CD8-positive, alpha-beta memory T cell (primary cell): ENCODE data around the gene TAS2R5. TPM values are rescaled to one million over a fixed set of nuclear protein-coding genes. Genes with fewer than 3 reads are reported as not detected.
"Not testable (repeated sequence)": the region's sequence is repeated elsewhere in the genome, so short reads cannot be mapped to it uniquely, and the experiment has no call there.

Experiments used
- CTCF ChIA-PET: fragments of 350-600 bp; sonication (Branson Sonifier 250); formaldehyde crosslinking; loops from one replicate; lab custom pipeline; 2021; ENCODE audit warnings: antibody characterized with exemption; lab: Charles Lee
- POLR2A ChIA-PET: fragments of 350-600 bp; sonication (Branson Sonifier 250); formaldehyde crosslinking; loops from one replicate; lab custom pipeline; 2021; ENCODE audit warnings: antibody characterized with exemption; lab: Charles Lee
- DNase-seq, 5 donors: peaks; one replicate each; pipeline versions ENCODE4 v3.0.0 to v3.0.0-alpha.2; 2020 to 2022; ENCODE audit warnings: mixed read lengths in 1 of 5
- H3K27ac ChIP-seq: one replicate; pipeline ENCODE4 v1.7.0; 2013; ENCODE audit warnings: low read depth, mild to moderate bottlenecking, low read length, moderate library complexity
- H3K27me3 ChIP-seq: 2 replicates; pipeline ENCODE4 v1.7.0; 2013; ENCODE audit warnings: low read length, mild to moderate bottlenecking; ENCODE audit not compliant: insufficient read depth, poor library complexity, severe bottlenecking
- H3K36me3 ChIP-seq: 2 replicates; pipeline ENCODE4 v1.7.0; 2013; ENCODE audit warnings: mild to moderate bottlenecking, low read length, moderate library complexity; ENCODE audit not compliant: insufficient read depth
- H3K4me1 ChIP-seq: 2 replicates; pipeline ENCODE4 v1.7.0; 2013; ENCODE audit warnings: mild to moderate bottlenecking, low read length, moderate library complexity; ENCODE audit not compliant: insufficient read depth
- H3K4me3 ChIP-seq: 2 replicates; pipeline ENCODE4 v1.7.0; 2013; ENCODE audit warnings: mild to moderate bottlenecking, low read length
- H3K9me3 ChIP-seq: 2 replicates; pipeline ENCODE4 v1.7.0; 2013; ENCODE audit warnings: mild to moderate bottlenecking, low read length
- H3K27ac Mint-ChIP-seq, 8 donors: one replicate each; pipeline ENCODE4 v1.8.0; 2020 to 2021; ENCODE audit warnings: mixed read lengths in 8 of 8, mild to moderate bottlenecking in 6 of 8, inconsistent platforms in 3 of 8, moderate library complexity in 3 of 8
- H3K27me3 Mint-ChIP-seq, 2 donors: one replicate each; pipeline ENCODE4 v1.8.0; 2020 to 2021; ENCODE audit warnings: mixed read lengths in 2 of 2, mild to moderate bottlenecking in 1 of 2, moderate library complexity in 1 of 2
- H3K36me3 Mint-ChIP-seq, 3 donors: one replicate each; pipeline ENCODE4 v1.8.0; 2020 to 2021; ENCODE audit warnings: mixed read lengths in 3 of 3, inconsistent platforms in 1 of 3, mild to moderate bottlenecking in 1 of 3
- H3K4me1 Mint-ChIP-seq, 3 donors: one replicate each; pipeline ENCODE4 v1.8.0; 2020 to 2021; ENCODE audit warnings: mixed read lengths in 3 of 3, inconsistent platforms in 1 of 3, mild to moderate bottlenecking in 1 of 3
- H3K4me3 Mint-ChIP-seq, 7 donors: one replicate each; pipeline ENCODE4 v1.8.0; 2020 to 2021; ENCODE audit warnings: mixed read lengths in 7 of 7, mild to moderate bottlenecking in 6 of 7, moderate library complexity in 4 of 7, inconsistent platforms in 2 of 7
- H3K9me3 Mint-ChIP-seq, 5 donors: one replicate each; pipeline ENCODE4 v1.8.0; 2020 to 2022; ENCODE audit warnings: mixed read lengths in 5 of 5, mild to moderate bottlenecking in 3 of 5, moderate library complexity in 2 of 5, inconsistent platforms in 1 of 5
- polyA plus RNA-seq: library from polyadenylated mRNA; unstranded; fragments of 300-500 nt; fragmentation: Illumina TruSeq; gene quantifications from one replicate; pipeline ENCODE4 v1.2.3, GENCODE V29; 2021
- total RNA-seq, 2 experiments: library from RNA; stranded (reverse); gene quantifications; one replicate each; pipeline ENCODE4 v1.2.3, GENCODE V29; 2021

TAS2R5 gene
- total and polyA plus RNA-seq, 3 experiments from 2014 or later: 0.88 to 1.3 TPM; not detected in 1

DNA sequence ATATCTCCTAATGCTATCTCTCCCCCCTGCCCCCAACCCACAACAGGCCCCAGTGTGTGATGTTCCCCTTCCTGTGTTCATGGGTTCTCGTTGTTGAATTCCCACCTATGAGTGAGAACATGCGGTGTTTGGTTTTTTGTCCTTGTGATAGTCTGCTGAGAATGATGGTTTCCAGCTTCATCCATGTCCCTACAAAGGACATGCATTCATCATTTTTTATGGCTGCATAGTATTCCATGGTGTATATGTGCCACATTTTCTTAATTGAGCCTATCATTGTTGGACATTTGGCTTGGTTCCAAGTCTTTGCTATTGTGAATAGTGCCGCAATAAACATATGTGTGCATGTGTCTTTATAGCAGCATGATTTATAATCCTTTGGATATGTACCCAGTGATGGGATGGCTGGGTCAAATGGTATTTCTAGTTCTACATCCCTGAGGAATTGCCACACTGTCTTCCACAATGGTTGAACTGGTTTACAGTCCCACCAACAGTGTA is 19.9 kb upstream of the TAS2R5 start:
- H3K4me3 ChIP-seq, H3K27ac Mint-ChIP-seq, H3K9me3 Mint-ChIP-seq, H3K27me3 ChIP-seq, H3K4me1 ChIP-seq, CTCF ChIA-PET, H3K27ac ChIP-seq, H3K4me3 Mint-ChIP-seq, DNase-seq, POLR2A ChIA-PET, H3K9me3 ChIP-seq, H3K36me3 ChIP-seq, H3K27me3 Mint-ChIP-seq: not testable (repeated sequence)
- peaks cover 3 to 15% (median 15%) of the 10 kb centered on the region in 3 donors for H3K4me1 Mint-ChIP-seq
- H3K36me3 Mint-ChIP-seq: peaks cover 12 to 46% (median 22%) of the 10 kb centered on the region in 3 donors

DNA sequence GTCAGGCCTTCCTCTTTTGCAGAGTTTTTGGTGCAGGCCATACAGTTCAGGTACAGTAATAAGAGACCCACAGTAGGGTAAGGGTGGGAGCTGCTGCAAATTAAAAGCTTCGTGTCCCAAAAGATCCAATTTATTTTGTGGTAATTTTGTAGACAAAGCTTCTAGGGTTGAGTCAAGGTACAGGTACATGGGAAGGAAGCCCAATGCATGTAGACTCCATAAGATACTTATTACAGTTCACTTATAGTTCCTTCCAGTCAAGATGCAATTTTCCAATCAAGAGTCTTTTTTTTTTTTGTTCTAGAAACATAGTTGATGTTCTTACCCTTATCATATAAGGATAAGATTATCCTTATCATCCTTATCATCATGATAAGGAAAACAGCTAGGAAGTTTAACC is 13.6 kb upstream of the TAS2R5 start, which contains the start of gene TAS2R4:
Gene TAS2R4, plus strand, starts transcription at position 301 of the 400 bp plus-strand sequence. CDS start 1,815 bp downstream, outside the sequence.
- no peak for DNase-seq
- no peak within 1 kb of the TSS for H3K27ac ChIP-seq
- H3K36me3 ChIP-seq: no peaks in the 10 kb centered on the region
- ChIA-PET POLR2A (no interaction called here), CTCF (interaction anchor here (1.0 to 2.0 kb wide), 2 partner anchors 10 to 38 kb away, joined by 3 to 9 read pairs; partner anchors contain the start of gene SSBP1)
- no peaks in the 10 kb centered on the region for H3K27me3 Mint-ChIP-seq
- H3K4me3 ChIP-seq: no peak within 1 kb of the TSS
- peaks cover 21 to 69% (median 23%) of the 10 kb centered on the region in 3 donors for H3K36me3 Mint-ChIP-seq
- H3K9me3 ChIP-seq: no peaks in the 10 kb centered on the region
- H3K9me3 Mint-ChIP-seq: peaks cover 0 to 6% (median 0%) of the 10 kb centered on the region in 5 donors
- H3K4me1 Mint-ChIP-seq: peaks cover 3 to 11% (median 6%) of the 10 kb centered on the region in 3 donors
- no peaks in the 10 kb centered on the region for H3K4me1 ChIP-seq
- H3K4me3 Mint-ChIP-seq: no peak within 1 kb of the TSS
- H3K27ac Mint-ChIP-seq: peak within 1 kb of the TSS in 2 of 8 donors; percentile 51 to 69
- no peaks in the 10 kb centered on the region for H3K27me3 ChIP-seq

DNA sequence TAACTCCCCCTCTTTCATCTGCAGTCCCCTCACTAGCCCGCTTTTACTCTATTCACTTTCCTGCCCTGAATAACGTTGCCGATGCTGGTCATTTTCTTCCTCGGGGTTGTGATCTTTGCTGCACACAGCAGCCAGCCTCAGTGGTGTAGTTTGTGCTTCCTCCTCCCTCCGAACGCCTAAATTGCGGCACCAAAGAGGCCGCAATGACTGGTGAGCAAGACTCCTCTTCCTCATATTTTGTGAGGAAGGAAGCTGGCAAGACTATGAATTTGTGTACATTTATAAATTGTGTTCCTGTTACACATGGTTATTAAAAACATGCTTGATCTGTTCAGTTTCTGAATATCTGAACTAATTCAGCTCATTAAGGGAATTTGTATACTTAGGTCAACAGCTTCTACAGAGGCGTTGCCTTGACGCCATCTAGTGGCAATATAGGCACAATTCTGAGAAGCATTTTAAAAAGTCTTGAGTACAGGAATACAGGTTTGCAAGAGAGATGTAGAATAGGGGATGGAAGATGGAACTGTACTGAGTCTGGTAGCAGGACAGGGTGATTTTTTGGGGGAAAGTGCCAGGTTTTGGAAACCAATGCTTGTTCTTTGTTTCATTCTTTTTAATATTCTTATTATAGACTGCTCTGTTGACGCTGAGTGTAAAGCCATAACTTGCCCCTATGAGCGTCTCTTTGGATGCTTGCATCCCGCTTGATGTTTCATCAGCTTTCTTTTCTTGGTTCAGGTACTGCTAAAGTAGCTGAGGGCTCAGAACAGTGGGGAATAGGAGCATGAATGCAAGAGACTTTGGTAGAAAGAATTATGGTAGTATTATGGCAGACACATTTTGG is 4.1 kb upstream of the TAS2R5 start:
- POLR2A ChIA-PET: no interaction called here
- H3K9me3 Mint-ChIP-seq: no peaks in the 10 kb centered on the region
- H3K4me1 Mint-ChIP-seq: peaks cover 0 to 3% (median 0%) of the 10 kb centered on the region in 3 donors
- Histone ChIP-seq H3K27me3 (no peaks in the 10 kb centered on the region), H3K4me3 (no peak overlapping the region), H3K27ac (no peak overlapping the region), H3K36me3 (peaks cover 5% of the 10 kb centered on the region), H3K9me3 (no peaks in the 10 kb centered on the region), H3K4me1 (no peaks in the 10 kb centered on the region)
- no peak overlapping the region for H3K4me3 Mint-ChIP-seq
- peaks cover 0 to 39% (median 3%) of the 10 kb centered on the region in 3 donors for H3K36me3 Mint-ChIP-seq
- CTCF ChIA-PET: interaction anchor here (0.7 to 5.3 kb wide), 8 partner anchors 9 to 169 kb away, joined by 3 to 39 read pairs (median 3); partner anchors contain the start of genes SSBP1 and TAS2R4
- H3K27me3 Mint-ChIP-seq: no peaks in the 10 kb centered on the region
- H3K27ac Mint-ChIP-seq: peak overlapping the region in 1 of 8 donors; percentile 13
- peak in 2 of 5 donors; percentile 21 to 32 for DNase-seq

DNA sequence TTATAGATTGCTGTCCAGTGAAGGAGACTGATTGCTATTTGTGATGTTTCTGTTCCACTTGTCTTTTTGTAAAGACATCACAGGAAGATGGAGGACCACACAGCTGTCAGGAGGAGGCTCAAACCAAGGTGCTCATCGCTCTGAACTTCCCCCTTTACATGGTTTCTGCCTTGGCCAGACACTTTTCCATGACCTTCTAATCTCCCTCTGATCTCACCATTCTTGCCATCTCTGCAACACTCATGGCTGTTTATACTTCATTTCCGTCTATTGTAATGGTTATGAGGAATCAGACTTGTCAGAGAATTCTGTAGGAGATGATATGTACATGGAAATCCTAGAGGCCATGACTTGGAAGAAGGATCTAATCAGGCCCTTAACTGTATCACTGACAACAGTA is 1.7 kb upstream of the TAS2R5 start:
- Histone ChIP-seq H3K4me3 (no peak overlapping the region), H3K27me3 (no peaks in the 10 kb centered on the region), H3K4me1 (no peaks in the 10 kb centered on the region), H3K36me3 (peaks cover 5% of the 10 kb centered on the region), H3K27ac (no peak overlapping the region), H3K9me3 (no peaks in the 10 kb centered on the region)
- Mint-ChIP-seq H3K9me3 (no peaks in the 10 kb centered on the region), H3K27ac (no peak overlapping the region), H3K27me3 (no peaks in the 10 kb centered on the region), H3K4me3 (no peak overlapping the region), H3K36me3 (peaks cover 0 to 43% (median 6%) of the 10 kb centered on the region in 3 donors), H3K4me1 (peaks cover 0 to 3% (median 0%) of the 10 kb centered on the region in 3 donors)
- DNase-seq: no peak
- ChIA-PET CTCF (no interaction called here), POLR2A (no interaction called here)

DNA sequence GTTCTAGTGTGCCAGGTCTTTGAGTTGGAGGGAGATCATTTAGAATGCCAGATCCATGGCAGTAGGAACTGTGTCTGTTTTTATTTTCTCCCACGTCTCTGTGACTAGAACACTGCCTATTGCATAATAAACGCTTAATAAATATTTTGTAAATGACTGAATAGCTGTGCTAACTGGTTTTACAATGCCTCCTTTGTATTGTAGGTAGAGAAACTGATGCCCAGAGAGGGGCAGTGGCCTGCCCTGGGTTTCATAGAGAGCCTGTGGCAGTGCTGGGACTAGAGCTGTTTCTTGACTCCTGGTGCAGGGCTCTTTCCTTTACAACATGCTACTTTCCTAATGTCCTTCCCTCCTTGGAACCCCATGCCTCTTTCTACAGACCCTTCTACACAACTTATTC is 2.5 kb downstream of the TAS2R5 start:
- Histone ChIP-seq H3K4me3 (no peak overlapping the region), H3K36me3 (peaks cover 5% of the 10 kb centered on the region), H3K4me1 (no peaks in the 10 kb centered on the region), H3K27ac (no peak overlapping the region), H3K27me3 (no peaks in the 10 kb centered on the region), H3K9me3 (no peaks in the 10 kb centered on the region)
- POLR2A ChIA-PET: no interaction called here
- no peak for DNase-seq
- H3K4me1 Mint-ChIP-seq: no peaks in the 10 kb centered on the region
- CTCF ChIA-PET: no interaction called here
- H3K36me3 Mint-ChIP-seq: peaks cover 7 to 50% (median 15%) of the 10 kb centered on the region in 3 donors
- H3K27me3 Mint-ChIP-seq: no peaks in the 10 kb centered on the region
- H3K27ac Mint-ChIP-seq: peak overlapping the region in 2 of 8 donors; percentile 10 to 15
- H3K4me3 Mint-ChIP-seq: no peak overlapping the region
- no peaks in the 10 kb centered on the region for H3K9me3 Mint-ChIP-seq

DNA sequence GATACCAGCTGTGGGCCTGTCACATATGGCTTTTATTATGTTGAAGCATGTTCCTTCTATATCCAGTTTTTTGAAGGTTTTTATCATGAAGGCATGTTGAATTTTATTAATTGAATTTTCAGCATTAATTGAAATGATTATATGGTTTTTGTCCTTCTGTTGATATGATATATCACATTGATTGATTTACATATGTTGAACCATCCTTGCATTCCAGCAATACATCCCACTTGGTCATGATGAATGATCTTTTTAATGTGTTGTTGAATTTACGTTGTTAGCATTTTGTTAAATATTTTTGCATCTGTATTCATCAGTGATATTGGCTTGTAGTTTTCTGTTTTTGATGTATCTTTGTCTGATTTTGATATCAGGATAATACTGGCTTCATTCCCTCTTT is 30.1 kb downstream of the TAS2R5 start:
- Mint-ChIP-seq H3K36me3 (peaks cover 10 to 77% (median 47%) of the 10 kb centered on the region in 3 donors), H3K9me3 (peaks cover 55 to 71% (median 67%) of the 10 kb centered on the region in 5 donors), H3K4me1 (no peaks in the 10 kb centered on the region), H3K27ac (no peak overlapping the region), H3K4me3 (no peak overlapping the region), H3K27me3 (no peaks in the 10 kb centered on the region)
- no peak for DNase-seq
- H3K27me3 ChIP-seq: no peaks in the 10 kb centered on the region
- no peak overlapping the region for H3K27ac ChIP-seq
- POLR2A ChIA-PET: no interaction called here
- H3K36me3 ChIP-seq: no peaks in the 10 kb centered on the region
- H3K4me1 ChIP-seq: no peaks in the 10 kb centered on the region
- CTCF ChIA-PET: no interaction called here
- no peak overlapping the region for H3K4me3 ChIP-seq
- no peaks in the 10 kb centered on the region for H3K9me3 ChIP-seq

DNA sequence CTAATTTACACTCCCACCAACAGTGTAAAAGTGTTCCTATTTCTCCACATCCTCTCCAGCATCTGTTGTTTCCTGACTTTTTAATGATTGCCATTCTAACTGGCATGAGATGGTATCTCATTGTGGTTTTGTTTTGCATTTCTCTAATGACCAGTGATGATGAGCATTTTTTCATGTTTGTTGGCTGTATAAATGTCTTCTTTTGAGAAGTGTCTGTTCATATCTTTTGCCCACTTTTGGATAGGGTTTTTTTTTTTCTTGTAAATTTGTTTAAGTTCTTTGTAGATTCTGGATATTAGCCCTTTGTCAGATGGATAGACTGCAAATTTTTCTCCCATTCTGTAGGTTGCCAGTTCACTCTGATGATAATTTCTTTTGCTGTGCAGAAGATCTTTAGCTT is 32.4 kb downstream of the TAS2R5 start:
- H3K4me3 Mint-ChIP-seq, H3K27ac Mint-ChIP-seq, DNase-seq, H3K4me1 Mint-ChIP-seq, POLR2A ChIA-PET, H3K4me3 ChIP-seq, CTCF ChIA-PET, H3K27me3 Mint-ChIP-seq, H3K27me3 ChIP-seq, H3K27ac ChIP-seq, H3K9me3 ChIP-seq, H3K36me3 ChIP-seq, H3K4me1 ChIP-seq: not testable (repeated sequence)
- Mint-ChIP-seq H3K9me3 (peaks cover 55 to 72% (median 59%) of the 10 kb centered on the region in 5 donors), H3K36me3 (peaks cover 12 to 71% (median 47%) of the 10 kb centered on the region in 3 donors)

DNA sequence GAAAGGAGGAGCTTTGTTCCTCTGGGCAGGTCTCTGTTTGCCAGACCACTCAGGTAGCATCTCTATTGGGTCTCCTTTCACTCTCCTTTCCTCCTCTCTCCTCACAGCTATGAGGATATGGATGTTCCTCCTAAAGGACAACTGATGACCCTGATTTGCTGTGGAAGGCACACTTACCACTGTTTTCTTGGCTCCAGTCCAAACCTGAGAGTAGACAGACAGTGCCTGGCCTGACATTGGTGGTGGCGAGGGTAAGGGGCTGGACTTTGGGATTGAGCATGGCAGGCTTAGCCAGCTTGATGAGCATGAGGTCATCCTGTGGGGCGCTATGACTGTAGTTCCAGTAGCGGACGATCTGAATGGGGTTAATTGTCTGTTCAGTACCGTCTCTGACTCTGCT is 47.7 kb downstream of the TAS2R5 start:
- H3K4me1 Mint-ChIP-seq: no peaks in the 10 kb centered on the region
- CTCF ChIA-PET: no interaction called here

More for the DNA sequence above, 47.7 kb downstream of the TAS2R5 start:
- no peak for DNase-seq
- POLR2A ChIA-PET: no interaction called here
- no peak overlapping the region for H3K27ac ChIP-seq
- Mint-ChIP-seq H3K27ac (no peak overlapping the region), H3K9me3 (peaks cover 0 to 3% (median 0%) of the 10 kb centered on the region in 5 donors), H3K4me3 (no peak overlapping the region), H3K27me3 (peaks cover 0 to 3% of the 10 kb centered on the region in 2 donors), H3K36me3 (peaks cover 0 to 13% (median 2%) of the 10 kb centered on the region in 3 donors)
- no peaks in the 10 kb centered on the region for H3K4me1 ChIP-seq
- H3K36me3 ChIP-seq: no peaks in the 10 kb centered on the region
- no peaks in the 10 kb centered on the region for H3K9me3 ChIP-seq
- H3K27me3 ChIP-seq: no peaks in the 10 kb centered on the region
- no peak overlapping the region for H3K4me3 ChIP-seq
